Gastroesophageal sphincter (tissue), 3 donors: ENCODE results near the gene CAMK1G.

ENCODE experiments used
- POLR2A ChIP-seq, 2 donors: fragments of 450-650 bp; IDR thresholded peaks; one replicate each; pipeline ENCODE4 v1.6.1; 2017; ENCODE audit warnings: antibody characterized with exemption in 2 of 2, mild to moderate bottlenecking in 2 of 2, moderate library complexity in 1 of 2
- POLR2AphosphoS5 ChIP-seq: sonication (generic); formaldehyde crosslinking; IDR thresholded peaks from one replicate; pipeline ENCODE4 v1.6.1; 2017; ENCODE audit warnings: antibody characterized with exemption
- TF ChIP-seq, protein P1 (sequence below), 4 experiments: fragments of 200-600 bp in 2 of 4; fragments of 450-650 bp in 2 of 4; sonication (generic) in 1 of 4; IDR thresholded peaks; one replicate each; pipeline ENCODE4 v1.5.1; 2017 to 2019; ENCODE audit warnings: antibody characterized with exemption in 4 of 4, mild to moderate bottlenecking in 2 of 4, moderate library complexity in 2 of 4

DNA sequence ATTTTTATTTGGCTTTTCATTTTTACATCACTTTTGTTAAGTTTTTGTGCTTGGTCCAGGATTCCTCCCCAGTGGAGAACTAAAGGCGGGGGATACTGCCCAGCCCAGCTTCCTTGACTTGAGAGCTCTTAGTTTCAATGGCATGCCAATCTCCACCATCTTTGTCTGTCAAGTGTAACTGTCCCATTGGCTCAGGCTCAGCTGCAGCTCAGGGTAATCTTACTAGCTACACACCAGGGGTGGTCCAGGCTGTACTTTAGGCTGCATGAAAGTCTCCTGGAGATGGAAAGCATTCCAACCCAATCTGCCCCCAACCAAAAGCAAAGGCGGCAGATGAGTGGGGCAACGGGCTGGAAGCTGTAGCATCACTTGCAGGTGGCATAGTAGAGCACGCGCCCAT is 31.4 kb downstream of the CAMK1G start:
- TF ChIP-seq, protein P1, sequence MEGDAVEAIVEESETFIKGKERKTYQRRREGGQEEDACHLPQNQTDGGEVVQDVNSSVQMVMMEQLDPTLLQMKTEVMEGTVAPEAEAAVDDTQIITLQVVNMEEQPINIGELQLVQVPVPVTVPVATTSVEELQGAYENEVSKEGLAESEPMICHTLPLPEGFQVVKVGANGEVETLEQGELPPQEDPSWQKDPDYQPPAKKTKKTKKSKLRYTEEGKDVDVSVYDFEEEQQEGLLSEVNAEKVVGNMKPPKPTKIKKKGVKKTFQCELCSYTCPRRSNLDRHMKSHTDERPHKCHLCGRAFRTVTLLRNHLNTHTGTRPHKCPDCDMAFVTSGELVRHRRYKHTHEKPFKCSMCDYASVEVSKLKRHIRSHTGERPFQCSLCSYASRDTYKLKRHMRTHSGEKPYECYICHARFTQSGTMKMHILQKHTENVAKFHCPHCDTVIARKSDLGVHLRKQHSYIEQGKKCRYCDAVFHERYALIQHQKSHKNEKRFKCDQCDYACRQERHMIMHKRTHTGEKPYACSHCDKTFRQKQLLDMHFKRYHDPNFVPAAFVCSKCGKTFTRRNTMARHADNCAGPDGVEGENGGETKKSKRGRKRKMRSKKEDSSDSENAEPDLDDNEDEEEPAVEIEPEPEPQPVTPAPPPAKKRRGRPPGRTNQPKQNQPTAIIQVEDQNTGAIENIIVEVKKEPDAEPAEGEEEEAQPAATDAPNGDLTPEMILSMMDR (IDR thresholded peaks at IDR 0.05) = no peak
- TF ChIP-seq POLR2A (IDR thresholded peaks at IDR 0.05) (no peak), POLR2AphosphoS5 (no peak)
